Tibial artery (tissue), 4 donors: Measurements from ENCODE around the gene STOM.
A peak's percentile ranks its signal among the peaks of the same experiment; 100 is the strongest.

Experiments used
- DNase-seq, 2 donors: peaks; one replicate each; pipeline ENCODE4 v3.0.0-alpha.2; 2019
- H3K27ac ChIP-seq, 2 donors: fragments of 200-600 bp; sonication (generic) in 1 of 2; 1 replicate in 1 of 2; 2 replicates in 1 of 2; pipeline ENCODE4 v1.5.1; 2018 to 2019; ENCODE audit warnings: mild to moderate bottlenecking in 1 of 2
- H3K27me3 ChIP-seq, 2 donors: fragments of 200-600 bp; sonication (generic) in 1 of 2; one replicate each; pipeline versions ENCODE4 v1.5.1 to v1.6.0; 2016 to 2019
- H3K36me3 ChIP-seq, 3 donors: fragments of 200-600 bp; sonication (generic) in 2 of 3; one replicate each; pipeline ENCODE4 v1.5.1; 2016 to 2019; ENCODE audit warnings: mild to moderate bottlenecking in 2 of 3
- H3K4me1 ChIP-seq, 4 donors: fragments of 200-600 bp; sonication (generic) in 2 of 4; 1 replicate in 3 of 4; 2 replicates in 1 of 4; pipeline ENCODE4 v1.5.1; 2016 to 2019
- H3K4me3 ChIP-seq, 2 donors: fragments of 200-600 bp; sonication (generic) in 1 of 2; 1 replicate in 1 of 2; 2 replicates in 1 of 2; pipeline ENCODE4 v1.5.1; 2018 to 2019; ENCODE audit warnings: mild to moderate bottlenecking in 2 of 2
- H3K9me3 ChIP-seq, 3 donors: fragments of 200-600 bp; sonication (generic) in 1 of 3; one replicate each; pipeline ENCODE4 v1.5.1; 2016 to 2019
- CTCF ChIP-seq, 2 experiments: fragments of 200-600 bp in 1 of 2; fragments of 450-650 bp in 1 of 2; IDR thresholded peaks; one replicate each; pipeline ENCODE4 v1.5.1; 2017 to 2019; ENCODE audit warnings: antibody characterized with exemption in 2 of 2, mild to moderate bottlenecking in 1 of 2, moderate library complexity in 1 of 2
- intact Hi-C: fragments of 100-400 bp; cut with DNase I; formaldehyde crosslinking; loops from one replicate; pipeline ENCODE4 v1.15.0; 2023; ENCODE audit warnings: low total_unique reads

STOM gene

DNA sequence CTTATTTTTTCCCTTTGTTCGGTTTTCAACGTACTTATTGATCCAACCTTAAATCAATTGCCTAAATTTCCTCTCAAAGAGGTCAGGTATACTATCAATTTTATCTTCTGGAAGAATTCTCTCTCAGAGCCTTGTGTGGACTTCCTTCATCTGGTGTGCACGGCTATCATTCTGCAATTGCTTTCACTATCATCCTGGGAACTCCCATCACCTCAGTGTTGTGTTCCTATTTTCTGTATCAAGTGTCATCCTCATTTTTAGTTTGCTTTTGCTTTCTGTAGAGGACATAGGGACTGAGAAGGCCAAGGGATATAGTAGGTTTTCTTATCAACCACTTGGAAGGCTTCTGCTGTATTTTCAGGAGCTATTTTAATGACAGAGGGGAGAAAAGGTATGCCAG, 11.3 kb downstream of the STOM start:
- Histone ChIP-seq H3K36me3 (peaks cover 7 to 25% (median 22%) of the 10 kb centered on the region in 3 donors), H3K27me3 (no peaks in the 10 kb centered on the region), H3K4me3 (no peak overlapping the region), H3K27ac (peak overlapping the region; percentile 60 to 93), H3K9me3 (no peaks in the 10 kb centered on the region), H3K4me1 (peaks cover 3 to 61% (median 42%) of the 10 kb centered on the region in 4 donors)
- intact Hi-C loops: no loop called here
- DNase-seq: no peak
- no peak for TF ChIP-seq CTCF (IDR thresholded peaks at IDR 0.05)

DNA sequence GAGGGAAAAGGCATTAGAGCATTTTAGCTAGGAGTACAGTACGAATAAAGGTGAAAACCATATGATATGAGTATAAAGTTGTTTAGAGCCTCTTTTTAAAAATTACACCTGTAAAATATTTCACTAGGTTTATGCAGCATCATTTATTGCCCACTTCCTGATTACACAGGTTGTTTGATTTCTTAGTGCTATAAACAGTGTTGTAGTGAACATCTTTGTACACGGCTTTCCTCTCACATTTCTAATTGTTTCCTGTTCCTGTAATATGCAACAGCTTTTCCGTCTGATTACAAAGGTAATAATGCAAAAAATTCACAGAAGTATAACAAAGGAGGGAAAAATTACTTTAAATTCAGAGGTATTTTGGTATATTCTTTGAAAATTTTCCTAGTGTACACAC, 13.0 kb downstream of the STOM start:
- Histone ChIP-seq H3K4me3 (no peak overlapping the region), H3K9me3 (no peaks in the 10 kb centered on the region), H3K4me1 (peaks cover 3 to 51% (median 32%) of the 10 kb centered on the region in 4 donors), H3K27me3 (no peaks in the 10 kb centered on the region), H3K36me3 (peaks cover 23 to 42% (median 39%) of the 10 kb centered on the region in 3 donors), H3K27ac (no peak overlapping the region)
- intact Hi-C loops: no loop called here
- no peak for TF ChIP-seq CTCF (IDR thresholded peaks at IDR 0.05)
- no peak for DNase-seq

GRCh38 chr9:121354762-121355161, 15.3 kb downstream of the STOM start:
- no peaks in the 10 kb centered on the region for H3K9me3 ChIP-seq
- no peak for TF ChIP-seq CTCF (IDR thresholded peaks at IDR 0.05)
- H3K27me3 ChIP-seq: no peaks in the 10 kb centered on the region
- H3K4me3 ChIP-seq: no peak overlapping the region
- H3K27ac ChIP-seq: peak overlapping the region in 1 of 2 donors; percentile 30
- DNase-seq: no peak
- intact Hi-C loops: no loop called here
- H3K4me1 ChIP-seq: peaks cover 0 to 51% (median 35%) of the 10 kb centered on the region in 4 donors
- H3K36me3 ChIP-seq: peaks cover 26 to 45% (median 42%) of the 10 kb centered on the region in 3 donors

DNA sequence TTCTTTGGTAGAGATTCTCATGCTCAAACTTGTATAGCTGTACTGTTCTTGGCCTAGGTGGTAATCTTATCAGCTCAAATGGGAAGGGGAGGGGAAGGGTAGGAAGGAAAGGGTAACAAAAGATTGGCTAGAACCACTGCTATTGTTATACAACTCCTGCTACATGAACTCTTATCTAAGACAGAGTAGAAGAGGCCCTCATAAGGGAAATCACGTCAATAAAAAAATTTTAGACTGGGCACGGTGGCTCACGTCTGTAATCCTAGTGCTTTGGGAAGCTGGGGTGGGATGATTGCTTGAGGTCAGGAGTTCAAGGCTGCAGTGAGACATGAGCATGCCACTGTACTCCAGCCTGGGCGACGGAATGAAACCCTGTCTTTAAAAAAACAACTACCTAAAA, 15.9 kb downstream of the STOM start:
- intact Hi-C loops: no loop called here
- DNase-seq: no peak
- H3K36me3 ChIP-seq: peaks cover 26 to 45% (median 42%) of the 10 kb centered on the region in 3 donors

DNA sequence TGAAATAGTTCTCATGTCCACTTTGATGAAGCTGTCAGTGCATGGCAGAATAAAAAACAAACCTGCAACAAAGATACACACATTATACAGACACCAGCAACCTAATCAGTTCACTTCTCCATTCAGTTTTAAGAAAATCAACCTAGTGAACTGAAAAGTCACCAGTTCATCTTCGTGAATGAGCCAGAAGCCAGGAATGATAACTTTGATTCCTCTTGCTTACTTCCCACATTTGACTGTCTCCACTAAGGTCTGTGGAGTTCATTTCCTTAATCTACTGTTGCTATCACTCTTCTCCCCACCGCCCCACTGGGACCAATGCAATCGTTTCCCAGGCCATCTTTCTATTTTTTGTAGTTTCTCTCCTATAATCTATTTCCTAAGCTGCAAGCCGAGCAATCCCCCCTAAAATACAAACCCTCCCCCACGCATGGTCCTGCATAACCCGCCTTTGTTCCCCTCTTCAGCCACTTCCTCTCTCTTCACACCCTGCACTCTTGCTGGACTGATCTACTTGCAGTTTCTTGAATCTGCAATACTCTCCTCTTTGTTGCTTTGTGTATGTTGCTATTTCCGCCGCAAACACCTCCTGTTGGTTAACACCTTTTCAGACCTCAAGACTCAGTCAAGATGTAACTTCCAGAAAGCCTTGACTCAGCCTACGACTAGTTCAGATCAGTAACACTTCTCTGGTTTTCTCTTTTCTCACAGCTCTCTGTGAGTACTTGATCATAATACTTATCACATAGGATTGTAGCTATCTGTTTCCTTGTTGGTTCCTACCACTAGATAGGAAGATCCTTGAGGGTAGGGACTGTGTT, 16.6 kb downstream of the STOM start:
- no peak for DNase-seq
- no peaks in the 10 kb centered on the region for H3K27me3 ChIP-seq
- H3K27ac ChIP-seq: peak overlapping the region in 1 of 2 donors; percentile 60
- intact Hi-C loops: no loop called here
- H3K4me1 ChIP-seq: peaks cover 0 to 51% (median 32%) of the 10 kb centered on the region in 4 donors
- H3K36me3 ChIP-seq: peaks cover 32 to 50% (median 49%) of the 10 kb centered on the region in 3 donors
- H3K4me3 ChIP-seq: no peak overlapping the region
- no peaks in the 10 kb centered on the region for H3K9me3 ChIP-seq
- no peak for TF ChIP-seq CTCF (IDR thresholded peaks at IDR 0.05)

More for the DNA sequence above, 15.9 kb downstream of the STOM start:
- peaks cover 0 to 51% (median 34%) of the 10 kb centered on the region in 4 donors for H3K4me1 ChIP-seq
- H3K4me3 ChIP-seq: no peak overlapping the region
- peak overlapping the region in 1 of 2 donors; percentile 30 for H3K27ac ChIP-seq
- no peaks in the 10 kb centered on the region for H3K27me3 ChIP-seq
- no peak for TF ChIP-seq CTCF (IDR thresholded peaks at IDR 0.05)
- no peaks in the 10 kb centered on the region for H3K9me3 ChIP-seq
